Limb (tissue), 2 donors: Measurements from ENCODE around the gene EFCAB3.
A peak's percentile ranks its signal among the peaks of the same experiment; 100 is the strongest.
"Not testable (repeated sequence)": the region's sequence is repeated elsewhere in the genome, so short reads cannot be mapped to it uniquely, and the experiment has no call there.

ENCODE experiments used
- DNase-seq, 2 donors: peaks; one replicate each; pipeline ENCODE4 v3.0.0-alpha.2; 2016; ENCODE audit errors: extremely low spot score in 2 of 2

The EFCAB3 gene

DNA sequence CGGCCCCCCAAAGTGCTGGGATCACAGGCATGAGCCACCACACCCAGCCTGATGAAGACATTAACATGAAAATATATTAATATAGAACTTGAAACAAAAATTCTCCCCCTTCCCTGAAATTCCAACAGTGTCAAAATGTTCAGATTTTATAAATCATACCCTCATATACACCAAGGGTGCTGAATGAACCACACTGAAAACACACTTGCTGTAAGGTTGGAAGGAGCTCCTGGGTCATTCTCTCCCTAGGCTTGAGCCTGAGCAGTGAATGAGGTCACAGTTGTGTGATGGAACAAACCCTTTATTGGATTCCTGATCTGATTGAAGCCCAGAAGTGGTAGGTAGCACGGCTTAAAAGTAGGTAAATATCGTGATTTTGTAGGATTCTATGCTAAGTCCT is at the start of gene EFCAB3:
Gene EFCAB3 (plus strand): TSS at position 301 of the 400 bp plus-strand sequence. CDS start 2,427 bp downstream, outside the sequence.
- DNase-seq = no peak

DNA sequence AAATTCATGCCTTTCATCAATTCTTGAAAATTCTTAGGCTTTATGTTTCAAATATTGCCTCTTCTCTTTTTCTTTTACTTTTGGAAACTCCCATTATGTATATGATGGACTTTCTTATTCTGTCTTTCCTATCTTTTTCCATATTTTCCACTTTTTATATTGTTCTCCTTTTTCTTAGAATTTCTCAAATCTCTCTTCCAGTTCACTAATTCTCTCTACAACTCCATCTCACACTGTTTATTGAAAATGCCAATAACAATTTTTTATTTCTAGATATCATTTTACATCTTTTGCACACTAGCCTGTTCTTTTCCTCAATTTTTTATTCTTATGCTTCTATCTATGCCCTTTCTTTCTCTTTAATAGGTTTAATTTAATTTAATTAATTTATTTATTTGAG is 43.8 kb upstream of the EFCAB3 start:
- DNase-seq = no peak

DNA sequence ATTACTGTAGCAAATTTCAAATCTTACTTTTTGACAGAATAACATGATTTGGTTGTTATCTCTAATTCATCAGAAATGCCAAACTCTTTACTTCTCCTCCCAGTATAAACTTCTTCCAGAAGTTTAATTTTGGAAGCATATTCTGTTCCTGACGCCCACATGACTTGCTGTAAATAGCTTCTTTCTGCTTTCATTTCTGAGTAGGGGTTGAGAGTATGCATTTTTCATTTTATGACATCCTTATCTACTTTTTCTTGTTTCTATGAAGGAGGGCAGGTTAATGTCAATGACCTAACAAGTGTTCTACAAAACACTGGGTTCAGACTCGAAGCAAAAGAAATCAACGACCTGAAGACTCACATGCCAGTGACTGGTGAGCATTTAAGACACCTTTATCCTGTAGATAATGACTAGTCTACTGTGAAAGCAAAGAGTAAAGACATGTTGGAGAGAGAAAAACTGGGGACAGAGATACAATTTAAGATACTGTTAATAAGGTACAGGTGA is 36.5 kb upstream of the EFCAB3 start:
- no peak for DNase-seq

DNA sequence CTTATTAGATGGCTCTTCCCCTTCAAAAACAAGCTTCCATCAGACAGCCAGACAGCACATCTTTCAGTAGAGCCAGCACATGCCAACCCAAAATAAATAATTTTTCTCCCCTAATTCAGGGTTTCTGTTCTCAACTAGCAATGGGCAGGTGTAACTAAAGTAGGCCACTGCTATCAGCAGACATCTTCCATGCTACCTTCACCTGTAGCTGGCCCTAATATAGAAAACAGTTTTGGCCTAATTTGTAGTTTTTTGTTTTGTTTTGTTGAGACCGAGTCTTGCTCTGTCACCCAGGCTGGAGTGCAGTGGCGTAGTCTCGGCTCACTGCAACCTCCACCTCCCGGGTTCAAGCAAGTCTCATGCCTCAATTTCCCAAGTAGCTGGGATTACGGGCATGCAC is 29.2 kb upstream of the EFCAB3 start:
- DNase-seq = no peak

DNA sequence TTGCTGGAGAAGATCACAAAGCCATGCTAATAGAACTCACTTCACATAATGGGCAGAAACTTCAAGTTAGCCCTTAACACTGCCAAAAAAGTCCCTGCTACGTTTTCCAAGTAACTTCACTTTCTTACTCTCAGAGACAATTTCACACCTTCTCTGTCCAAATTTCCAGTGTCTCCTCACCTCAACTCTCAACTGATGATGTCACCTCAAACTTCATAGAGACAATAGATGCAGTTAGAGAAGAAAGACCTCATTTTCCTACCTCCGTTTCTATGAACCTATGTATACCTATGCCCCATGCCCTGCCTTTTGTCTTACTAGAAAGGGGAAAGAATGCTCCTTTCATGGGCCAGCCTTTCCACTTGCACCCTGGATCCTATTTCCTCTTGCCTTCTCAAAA is 14.2 kb upstream of the EFCAB3 start:
- DNase-seq = no peak

DNA sequence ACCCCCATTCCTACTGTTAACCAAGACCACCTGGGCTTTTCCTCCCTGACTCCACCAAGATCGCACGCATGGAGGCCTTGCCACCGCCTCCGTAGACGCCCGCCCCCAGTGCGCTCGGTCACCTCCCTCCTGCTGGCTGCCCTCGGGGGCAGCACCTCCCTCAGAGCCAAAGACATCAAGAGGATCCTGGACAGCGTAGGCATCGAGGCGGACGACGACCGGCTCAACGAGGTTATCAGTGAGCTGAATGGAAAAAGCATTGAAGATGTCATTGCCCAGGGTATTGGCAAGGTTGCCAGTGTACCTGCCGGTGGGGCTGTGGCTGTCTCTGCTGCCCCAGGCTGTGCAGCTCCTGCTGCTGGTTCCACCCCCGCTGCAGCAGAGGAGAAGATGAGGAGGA is 1.2 kb downstream of the EFCAB3 start:
- no peak for DNase-seq

DNA sequence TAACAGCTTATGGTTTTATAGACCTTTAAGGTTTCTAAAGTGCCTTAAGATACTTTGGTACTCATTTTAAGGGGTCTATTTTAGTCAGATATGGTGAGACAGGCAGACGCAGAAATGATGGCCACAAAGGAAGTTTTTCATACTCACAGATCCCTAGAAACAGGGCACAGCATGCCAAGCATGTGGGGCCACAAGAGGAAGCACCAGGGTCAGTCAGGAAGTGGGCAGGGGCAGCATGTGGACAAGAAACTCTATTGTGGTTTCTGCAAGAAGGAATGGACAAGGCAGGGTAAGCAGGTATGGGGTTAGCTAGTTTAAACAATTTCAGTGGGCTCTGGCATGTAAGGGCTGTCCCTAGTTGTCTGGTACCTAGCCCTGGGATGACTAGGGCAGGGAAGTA is 8.5 kb downstream of the EFCAB3 start:
- DNase-seq = no peak

DNA sequence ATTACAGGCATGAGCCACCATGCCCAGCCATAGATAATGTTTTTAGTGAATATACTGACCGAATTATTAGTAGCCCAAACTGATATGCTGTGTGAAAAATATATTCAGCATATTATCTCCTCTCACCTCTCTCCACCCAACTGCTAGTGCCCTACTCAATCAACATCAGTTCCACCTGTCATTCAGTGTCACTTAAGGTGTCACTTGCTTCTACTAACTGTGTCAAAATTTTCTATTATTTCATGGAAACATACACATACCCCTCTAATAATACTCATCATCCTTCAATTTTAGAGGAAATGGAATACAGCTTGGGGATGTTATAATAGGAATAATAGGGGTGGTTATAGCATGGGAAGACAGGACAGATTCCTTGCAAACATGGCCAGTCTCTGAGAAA is 12.6 kb downstream of the EFCAB3 start:
- no peak for DNase-seq

DNA sequence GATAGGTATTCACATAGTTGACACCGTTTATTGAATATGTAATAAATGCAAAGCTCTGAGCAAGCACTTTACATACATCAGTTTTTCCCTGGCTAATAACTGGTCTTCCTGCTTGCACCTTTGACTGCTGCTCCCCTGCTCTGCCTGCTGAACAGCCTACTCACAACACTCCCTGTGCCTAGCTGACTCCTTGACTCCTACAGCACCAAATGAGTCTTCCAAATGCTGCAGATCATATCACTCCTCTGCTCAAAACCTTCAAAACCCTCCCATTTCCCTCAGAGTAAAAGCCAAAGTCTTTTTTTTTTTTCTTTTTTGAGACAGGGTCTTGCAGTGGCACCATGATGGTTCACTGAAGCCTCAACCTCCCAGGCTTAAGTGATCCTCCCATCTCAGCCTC is 18.5 kb downstream of the EFCAB3 start:
- no peak for DNase-seq

DNA sequence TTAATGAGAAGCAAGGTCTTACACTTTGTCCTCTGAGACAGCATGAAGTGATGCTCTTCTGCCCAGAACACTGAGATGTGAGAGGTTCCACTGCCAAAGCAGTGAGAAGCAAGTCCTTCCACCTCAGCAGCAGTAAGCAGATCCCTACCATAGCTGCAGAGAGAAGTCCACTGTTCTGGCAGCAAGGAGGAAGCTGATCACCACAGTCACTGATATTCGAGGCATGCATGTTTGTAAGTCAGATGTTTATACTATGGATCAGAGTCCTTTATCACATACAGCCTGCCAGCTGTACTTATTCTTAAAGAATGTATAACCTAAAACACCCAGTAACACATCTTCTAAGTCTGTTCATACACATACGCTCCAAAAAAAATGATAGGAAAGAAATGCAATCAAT is 25.1 kb downstream of the EFCAB3 start:
- no peak for DNase-seq

DNA sequence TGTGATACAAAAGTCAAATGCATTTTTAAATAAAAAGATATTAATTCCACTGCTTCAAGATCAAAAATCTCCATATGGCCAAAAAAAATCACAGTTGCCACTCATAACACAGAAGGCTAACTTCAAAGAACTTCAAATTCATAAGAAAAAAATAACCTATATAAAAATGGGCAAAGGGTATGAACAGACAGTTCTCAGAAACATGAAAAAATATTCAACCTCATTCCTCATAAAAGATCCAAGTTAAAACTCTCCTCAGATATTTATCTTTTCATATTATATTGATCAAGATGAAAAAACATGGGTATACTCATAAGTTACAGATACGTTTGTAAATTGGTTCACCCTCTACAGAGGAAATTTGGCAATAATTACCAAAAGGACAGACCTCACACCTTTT is 32.7 kb downstream of the EFCAB3 start:
- DNase-seq = not testable (repeated sequence)

DNA sequence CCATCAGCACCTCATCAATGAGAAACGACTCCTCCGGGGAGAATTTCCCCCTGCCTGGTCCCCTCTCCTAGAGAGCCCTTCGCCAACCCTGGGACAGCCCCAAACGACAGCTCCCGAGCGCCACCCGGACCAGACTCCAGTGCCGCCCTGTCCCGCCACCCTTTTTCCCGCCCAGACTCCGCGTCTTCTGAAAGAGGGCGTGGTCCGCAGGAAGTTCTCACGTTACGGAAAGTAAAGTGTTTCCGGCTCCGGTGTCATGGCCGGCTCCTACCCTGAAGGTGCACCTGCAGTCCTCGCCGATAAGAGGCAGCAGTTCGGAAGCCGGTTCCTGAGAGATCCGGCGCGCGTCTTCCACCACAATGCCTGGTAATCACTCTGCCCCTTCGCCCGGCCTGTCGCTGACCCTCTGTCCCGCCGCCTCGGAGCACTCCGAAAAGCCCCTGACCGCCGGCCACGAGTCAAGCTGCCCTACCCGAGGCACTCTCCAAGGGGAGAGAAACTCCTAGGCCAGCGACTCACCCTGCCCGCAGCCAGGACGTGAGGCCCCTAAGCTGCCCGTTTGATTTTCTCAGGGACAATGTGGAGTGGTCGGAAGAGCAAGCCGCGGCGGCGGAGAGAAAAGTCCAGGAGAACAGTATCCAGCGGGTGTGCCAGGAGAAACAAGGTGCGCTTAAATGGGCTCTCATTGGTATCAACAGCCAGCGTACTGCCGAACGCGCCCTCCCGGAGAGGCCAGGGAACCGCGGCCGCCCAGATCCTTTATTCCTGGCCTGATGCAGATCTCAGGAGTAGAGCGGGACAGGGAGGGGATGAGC is 43.5 kb downstream of the EFCAB3 start, which contains the start of gene METTL2A:
Gene METTL2A (plus strand): TSS at position 251 of the 815 bp plus-strand sequence. CDS start 6 bp downstream, at position 257.
- DNase-seq = peak; percentile 86

DNA sequence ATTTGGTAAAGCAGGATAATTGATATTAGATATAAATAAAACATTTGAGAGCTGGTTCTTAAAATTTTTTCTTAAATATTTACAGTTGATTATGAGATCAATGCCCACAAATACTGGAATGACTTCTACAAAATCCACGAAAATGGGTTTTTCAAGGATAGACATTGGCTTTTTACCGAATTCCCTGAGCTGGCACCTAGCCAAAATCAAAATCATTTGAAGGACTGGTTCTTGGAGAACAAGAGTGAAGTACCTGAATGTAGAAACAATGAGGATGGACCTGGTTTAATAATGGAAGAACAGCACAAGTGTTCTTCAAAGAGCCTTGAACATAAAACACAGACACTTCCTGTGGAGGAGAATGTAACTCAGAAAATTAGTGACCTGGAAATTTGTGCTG is 45.9 kb downstream of the EFCAB3 start:
- DNase-seq = not testable (repeated sequence)

DNA sequence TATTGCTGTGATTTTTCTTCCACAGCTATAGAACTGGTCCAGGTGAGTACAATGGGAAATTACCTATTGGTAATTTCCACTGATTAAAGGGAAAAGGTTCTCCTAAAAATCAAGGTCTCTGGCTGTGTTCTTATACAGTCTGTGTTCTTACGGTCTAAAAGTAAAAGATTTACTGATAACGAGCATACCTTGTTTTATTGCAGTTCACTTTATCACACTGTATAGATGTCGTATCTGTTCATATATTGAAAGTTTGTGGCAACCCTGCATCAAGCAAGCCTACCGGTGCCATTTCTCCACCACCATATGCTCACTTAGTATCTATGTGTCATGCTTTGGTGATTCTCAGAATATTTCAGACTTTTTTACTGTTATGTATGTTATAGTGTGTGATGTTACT is 54.9 kb downstream of the EFCAB3 start:
- not testable (repeated sequence) for DNase-seq

DNA sequence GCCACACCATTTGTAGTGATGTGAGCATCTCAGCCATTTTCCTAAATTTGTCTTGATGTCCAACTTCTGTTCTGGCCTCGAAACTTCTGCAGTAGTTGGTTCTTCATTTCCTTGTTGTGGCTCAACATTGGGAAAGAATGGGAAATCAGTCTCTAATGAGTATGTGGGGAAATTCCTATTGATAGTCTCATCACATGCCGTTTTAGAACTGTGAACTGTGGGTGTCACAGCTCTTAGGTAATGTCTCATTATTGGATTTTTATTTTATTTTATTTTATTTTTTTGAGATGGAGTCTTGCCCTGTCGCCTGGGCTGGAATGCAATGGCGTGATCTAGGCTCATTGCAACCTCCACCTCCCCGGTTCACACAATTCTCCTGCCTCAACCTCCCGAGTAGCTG is 60.8 kb downstream of the EFCAB3 start:
- DNase-seq = not testable (repeated sequence)

DNA sequence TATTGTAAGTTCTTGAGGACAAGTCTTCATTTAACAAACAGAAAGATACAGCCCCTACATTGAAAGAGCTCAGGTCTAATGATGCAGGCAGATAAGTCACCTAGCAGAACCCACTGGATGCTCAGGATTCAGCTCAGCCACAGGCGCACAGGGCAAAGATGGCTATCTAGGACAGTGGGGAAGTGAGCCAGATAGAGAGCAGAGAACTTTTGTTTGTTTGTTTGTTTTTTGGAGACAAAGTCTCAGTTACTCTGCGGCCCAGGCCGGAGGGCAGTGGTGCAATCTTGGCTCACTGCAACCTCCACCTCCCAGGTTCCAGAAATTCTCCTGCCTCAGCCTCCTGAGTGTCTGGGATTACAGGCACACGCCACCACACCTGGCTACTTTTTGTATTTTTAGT is 63.7 kb downstream of the EFCAB3 start:
- no peak for DNase-seq

DNA sequence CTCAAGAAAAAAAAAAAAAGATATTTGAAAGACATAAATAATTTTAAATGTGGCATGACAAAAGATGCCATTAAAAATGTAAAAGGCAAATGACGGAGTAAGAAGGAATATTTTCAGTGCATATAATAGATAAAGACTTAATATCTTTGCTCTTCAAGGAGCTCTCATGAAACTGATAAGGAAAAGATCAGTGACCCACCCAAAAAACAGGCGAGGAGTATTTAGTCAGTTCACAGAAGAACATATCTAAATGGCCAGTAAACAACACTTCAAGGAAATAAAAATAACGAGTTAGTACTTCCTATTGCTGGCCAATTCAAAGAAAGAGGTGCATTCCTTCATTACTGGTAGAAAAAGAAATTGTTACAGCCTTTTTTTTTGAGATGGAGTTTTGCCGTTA is 65.4 kb downstream of the EFCAB3 start:
- not testable (repeated sequence) for DNase-seq

DNA sequence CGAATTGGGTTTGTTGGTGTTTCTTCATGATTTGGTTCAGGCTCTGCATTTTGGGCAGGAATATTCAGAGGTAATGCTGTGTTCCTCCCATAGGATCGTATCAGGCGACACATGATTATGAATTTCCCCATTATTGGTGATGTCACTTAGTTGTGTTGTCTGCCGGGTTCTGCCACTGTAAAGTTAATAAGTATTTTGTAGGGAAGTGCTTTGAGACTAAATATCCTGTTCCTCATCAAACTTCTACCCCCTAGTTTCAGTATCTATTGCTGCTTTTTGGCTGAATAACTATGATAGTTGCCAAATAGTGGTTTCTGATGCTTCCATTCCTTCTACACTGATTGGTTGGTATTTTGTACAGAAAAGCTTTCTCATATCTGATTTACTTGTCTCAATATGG is 71.8 kb downstream of the EFCAB3 start:
- DNase-seq = not testable (repeated sequence)

DNA sequence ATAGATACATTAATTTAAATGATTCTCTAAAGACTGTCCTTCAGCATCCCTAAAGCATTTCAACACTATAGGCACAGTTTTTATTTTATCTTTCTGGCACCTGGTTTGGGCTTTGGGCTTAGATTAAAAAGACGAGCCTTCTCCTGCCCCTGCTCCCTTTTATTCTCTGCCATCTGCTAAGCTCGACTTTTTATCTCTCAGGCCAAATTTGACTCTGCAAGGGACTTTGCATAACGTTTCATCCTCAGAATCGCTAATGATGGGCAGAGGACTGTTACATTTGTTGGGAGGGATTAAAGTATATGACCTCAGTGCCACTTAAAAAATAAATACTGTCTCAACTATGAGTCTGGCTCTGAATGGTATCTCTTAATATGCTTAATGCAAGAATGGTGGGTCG is 72.7 kb downstream of the EFCAB3 start:
- not testable (repeated sequence) for DNase-seq

DNA sequence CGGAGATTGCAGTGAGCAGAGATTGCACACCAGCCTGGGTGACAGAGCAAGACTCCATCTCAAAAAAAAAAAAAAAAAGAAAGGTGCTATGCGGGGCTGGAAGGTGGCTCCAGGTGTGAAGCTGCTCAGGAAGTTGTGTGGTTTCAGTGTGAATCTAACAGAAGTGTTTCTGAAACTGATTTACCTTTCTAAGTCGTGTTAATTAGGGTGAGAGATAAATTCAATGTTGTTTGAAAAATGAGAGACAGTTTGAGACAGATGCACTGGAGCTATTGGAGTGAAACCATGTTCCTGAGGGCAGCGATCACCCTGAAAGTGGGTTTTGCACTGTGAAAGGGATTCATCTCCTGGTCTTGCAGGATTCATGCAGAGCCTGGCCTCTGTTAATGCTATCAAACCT is 73.3 kb downstream of the EFCAB3 start:
- not testable (repeated sequence) for DNase-seq

DNA sequence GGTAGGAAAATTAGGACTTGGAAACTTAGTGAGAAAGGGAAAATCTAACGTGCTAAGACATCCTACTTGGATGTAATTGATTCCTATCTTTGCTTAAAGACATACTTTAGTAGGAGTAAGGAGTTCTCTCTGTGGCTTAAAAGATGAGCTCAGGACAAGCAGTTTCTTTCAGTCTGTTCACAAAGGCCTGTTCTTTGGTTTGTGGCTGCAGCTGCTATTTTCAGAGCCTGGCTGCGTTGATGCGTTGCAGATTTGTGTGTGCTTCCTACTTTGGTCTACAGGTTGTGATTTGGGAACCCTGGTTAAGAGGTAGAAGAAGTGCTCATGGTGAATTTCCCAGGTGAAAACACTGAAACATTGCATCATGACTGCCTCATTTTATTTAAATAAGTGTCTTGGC is 73.8 kb downstream of the EFCAB3 start:
- not testable (repeated sequence) for DNase-seq

DNA sequence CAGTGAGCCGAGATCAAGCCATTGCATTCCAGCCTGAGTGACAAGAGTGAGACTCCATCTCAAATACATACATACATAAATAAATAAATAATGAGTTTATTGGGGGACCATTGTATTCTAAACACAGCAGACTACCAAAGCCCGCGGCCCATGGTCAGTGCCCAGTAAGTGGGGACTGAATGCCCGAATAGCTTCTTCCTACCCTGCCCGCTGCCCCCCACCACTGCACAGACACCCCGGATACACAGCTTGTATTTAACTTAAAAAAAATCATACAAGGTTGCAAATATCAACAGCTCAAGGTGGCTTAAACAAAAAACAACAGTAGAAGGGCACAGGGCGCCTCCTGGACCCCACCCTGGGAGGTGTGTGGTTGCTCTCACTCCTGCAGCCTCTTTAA is 75.7 kb downstream of the EFCAB3 start:
- no peak for DNase-seq

DNA sequence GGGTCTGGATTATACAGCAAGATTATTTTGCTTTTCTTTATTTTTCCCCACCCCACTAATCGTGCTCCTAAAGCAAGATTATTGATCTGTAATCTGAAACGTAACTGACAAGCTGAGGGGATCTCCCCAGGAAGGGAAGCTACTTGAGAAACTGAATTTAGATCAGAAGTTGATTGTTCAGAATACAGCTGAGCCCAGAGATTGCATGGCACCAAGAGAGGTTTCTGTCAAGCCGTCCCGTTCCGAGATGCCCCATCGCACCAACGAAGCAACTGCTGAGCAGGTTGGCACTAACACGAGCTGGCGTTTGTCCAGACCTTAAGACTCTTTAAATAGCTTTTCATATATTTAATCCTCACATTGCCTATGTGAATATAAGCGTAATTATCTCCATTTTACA is 78.1 kb downstream of the EFCAB3 start:
- DNase-seq = not testable (repeated sequence)
